GM21786 (cell line): ENCODE measurements around the gene COL6A5.
"Not testable (repeated sequence)": the region's sequence is repeated elsewhere in the genome, so short reads cannot be mapped to it uniquely, and the experiment has no call there.

Experiments
- ATAC-seq: cut with Tn5 transposase; IDR thresholded peaks from one replicate; pipeline ENCODE4 v1.9.1; 2021; ENCODE audit not compliant: unreplicated experiment

The COL6A5 gene

DNA sequence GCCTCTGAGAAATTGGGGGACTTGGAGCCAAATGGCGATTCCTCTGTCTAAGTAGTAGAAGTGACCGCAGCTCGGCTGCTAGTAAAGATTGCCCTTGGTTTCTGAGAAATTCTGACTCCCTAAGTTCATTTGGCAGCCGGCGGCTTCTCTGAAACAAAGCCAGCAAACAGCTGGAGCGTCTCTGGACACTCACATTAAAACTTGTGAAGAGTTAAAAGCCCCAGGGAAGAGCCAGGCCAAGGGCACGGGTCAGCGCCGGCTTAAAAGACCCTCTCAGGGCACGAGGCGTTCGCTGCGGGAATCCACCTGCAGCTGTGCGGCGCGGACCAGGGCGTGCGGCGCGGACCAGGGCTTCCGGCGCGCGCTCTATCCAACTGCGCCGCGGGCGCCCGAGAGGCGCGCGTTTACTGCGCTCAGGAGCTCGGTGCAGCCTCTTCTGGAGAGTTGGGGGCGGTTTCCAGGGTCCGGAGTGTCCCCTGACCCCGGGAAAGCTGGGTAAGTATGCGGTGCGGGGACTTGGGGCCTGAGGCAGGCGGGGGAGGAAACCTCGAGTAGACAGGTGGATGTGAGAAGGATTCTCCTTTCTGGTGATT is at the start of gene COL6A5:
Gene COL6A5, plus strand, starts transcription at position 186 of the 593 bp plus-strand sequence. CDS start 27,967 bp downstream, outside the sequence.
- ATAC-seq, result no peak

DNA sequence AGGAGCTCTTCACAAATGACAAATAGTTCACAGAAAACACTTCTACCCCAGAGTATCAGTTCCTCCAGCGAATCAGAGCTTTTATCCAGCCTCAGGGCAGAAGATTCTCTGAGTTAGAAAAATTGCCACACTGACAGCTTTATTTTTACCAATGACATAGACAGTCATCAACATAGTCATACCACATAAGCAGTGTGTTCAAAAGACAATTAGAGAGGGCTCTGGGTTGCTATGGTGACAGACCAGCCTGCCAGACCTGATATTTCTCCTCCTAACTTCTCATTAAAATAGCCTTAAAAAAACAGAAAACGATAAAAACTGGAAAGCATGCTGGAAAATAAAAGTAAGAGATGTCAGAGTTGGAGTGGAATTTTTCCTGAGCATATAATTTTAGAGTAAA is 45.9 kb upstream of the COL6A5 start:
- ATAC-seq, result no peak

DNA sequence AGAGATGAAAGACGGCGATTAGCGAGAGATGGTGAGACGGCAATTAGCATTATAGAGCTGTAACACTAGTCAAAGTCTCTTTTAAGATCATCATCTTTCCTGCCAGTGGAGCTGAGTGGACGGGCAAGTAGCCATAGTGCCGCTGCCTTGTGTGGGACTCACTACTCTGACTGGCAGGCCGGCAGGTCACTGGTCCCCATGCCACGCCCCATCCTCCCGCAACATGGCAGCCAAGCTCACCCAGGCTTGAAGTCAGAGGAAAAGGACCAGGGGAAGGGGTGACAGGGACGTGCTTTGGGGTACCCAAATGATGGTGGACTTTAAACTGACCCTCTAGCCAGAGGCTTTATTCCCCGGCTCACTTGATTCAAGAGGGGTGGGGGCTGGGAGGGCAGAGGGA is 44.6 kb upstream of the COL6A5 start:
- ATAC-seq, result no peak

DNA sequence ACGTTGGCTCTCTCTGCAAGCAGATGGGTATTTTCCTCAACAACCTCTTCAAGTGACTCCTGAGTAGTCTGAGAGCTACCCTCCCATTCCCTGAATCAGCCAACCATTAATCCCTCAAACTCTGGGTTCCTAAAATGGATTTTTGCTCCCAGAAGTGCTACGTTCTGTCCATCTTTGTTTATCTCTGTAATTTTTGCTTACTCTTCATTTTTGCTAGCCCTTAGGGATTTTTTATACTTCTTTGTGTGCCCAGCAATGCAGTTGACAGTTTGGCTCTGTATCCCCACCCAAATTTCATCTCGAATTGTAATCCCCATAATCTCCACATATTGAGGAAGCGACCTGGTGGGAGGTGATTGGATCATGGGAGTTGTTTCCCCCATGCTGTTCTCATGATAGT is 35.4 kb upstream of the COL6A5 start:
- no peak for ATAC-seq

DNA sequence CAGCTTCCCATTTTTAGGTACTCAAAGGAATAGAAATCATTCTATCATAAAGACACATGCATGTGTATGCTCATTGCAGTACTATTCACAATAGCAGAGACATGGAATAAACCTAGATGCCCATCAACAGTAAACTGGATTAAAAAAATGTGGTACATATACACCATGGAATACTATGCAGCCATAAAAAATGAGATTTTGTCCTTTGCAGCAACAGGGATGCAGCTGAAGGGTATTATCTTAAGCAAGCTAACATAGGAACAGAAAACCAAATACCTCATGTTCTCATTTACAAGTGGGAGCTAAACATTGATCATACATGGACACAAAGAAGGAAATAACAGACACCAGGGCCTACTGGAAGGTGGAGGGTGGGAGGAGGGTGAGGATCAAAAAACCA is 33.1 kb upstream of the COL6A5 start:
- ATAC-seq, result no peak

GRCh38 chr3:130316169-130316568 is 29.3 kb upstream of the COL6A5 start:
- ATAC-seq, result no peak

DNA sequence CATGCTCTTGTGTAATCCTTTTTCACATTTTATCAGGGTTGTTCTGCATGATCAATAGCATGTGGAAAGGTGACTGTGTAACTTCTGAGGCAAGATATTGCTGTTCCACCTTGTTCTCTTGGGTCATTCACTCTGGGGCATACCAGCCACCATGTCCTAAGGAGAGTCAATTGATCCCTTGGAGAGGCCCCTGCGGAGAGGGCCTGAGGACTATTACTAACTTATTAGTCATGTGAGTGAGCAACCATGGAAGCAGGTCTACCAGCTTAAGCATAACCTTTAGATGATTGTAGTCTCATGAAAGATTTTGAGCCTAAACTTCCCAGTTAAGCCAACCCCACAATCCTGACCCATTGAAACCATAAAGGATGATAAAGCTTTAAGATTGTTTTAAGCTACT is 22.0 kb upstream of the COL6A5 start:
- no peak for ATAC-seq

GRCh38 chr3:130340766-130341165 is 4.7 kb upstream of the COL6A5 start:
- no peak for ATAC-seq

GRCh38 chr3:130341388-130341787 is 4.1 kb upstream of the COL6A5 start:
- ATAC-seq, result no peak

- ATAC-seq, result no peak
Measured at GRCh38 chr3:130341882-130342281, 3.6 kb upstream of the COL6A5 start.

- ATAC-seq, result no peak
Measured at GRCh38 chr3:130342821-130343661, 2.4 kb upstream of the COL6A5 start.

GRCh38 chr3:130348258-130348657 is 2.8 kb downstream of the COL6A5 start:
- ATAC-seq, result not testable (repeated sequence)

GRCh38 chr3:130354430-130354829 is 9.0 kb downstream of the COL6A5 start:
- ATAC-seq, result no peak

- no peak for ATAC-seq
Measured at GRCh38 chr3:130374033-130374432, 28.6 kb downstream of the COL6A5 start.

DNA sequence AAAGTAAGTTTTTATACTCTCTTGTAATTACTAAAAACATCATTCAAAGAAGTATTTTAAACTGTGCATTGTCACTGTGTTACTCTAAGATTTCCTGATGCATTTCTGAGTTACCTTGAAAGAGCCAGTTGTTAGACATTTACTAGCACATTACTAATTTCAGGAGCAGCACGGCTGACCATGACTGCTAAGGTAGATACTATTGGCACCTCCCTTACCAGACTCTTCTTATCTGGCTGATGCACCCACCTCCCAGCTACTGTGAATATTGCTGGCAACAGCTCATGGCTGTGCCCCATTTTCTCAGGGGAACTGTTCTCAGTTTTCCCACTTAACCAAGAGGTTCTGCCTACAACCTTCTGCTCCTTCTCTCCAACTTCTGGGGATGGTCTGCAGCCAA is 29.4 kb downstream of the COL6A5 start:
- ATAC-seq, result no peak

GRCh38 chr3:130377960-130378676 is 32.6 kb downstream of the COL6A5 start:
- ATAC-seq, result no peak

DNA sequence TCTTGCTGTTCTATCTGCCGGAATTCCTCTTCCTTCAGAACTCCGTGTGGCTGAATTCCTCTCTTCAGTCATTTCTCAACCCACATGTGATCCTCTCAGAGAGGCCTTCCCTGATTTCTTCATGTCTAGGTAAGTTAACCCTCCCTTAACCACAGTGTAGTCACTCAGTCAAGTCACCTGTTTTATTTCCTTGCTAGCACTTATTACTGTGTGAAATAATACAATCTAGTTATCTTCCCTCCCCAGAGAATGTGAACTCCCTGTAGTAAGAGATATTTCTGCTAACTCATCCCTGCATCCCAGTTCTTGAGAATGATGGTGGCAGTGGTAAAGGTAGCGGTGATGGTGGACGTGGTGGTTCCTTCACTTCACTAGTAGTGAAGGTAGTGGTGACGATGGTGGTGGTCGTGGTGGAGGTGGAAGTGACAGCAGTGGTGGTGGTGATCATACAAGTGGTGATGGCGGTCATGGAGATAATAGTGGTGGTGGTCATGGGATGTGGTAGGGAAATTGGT is 33.3 kb downstream of the COL6A5 start:
- ATAC-seq, result no peak

DNA sequence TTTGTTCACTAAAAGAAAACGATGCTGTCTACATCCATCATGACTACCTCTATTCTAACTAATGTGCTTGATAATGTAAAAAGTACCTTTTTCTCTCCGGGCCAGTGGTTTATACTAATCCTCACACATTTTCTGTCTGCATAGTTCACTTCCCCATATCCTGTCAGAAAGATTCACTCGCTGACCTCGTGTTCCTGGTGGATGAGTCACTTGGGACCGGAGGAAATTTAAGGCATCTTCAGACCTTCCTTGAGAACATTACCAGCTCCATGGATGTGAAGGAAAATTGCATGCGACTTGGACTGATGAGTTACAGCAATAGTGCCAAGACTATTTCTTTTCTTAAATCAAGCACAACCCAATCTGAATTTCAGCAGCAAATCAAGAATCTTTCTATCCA is 33.8 kb downstream of the COL6A5 start:
- ATAC-seq, result no peak

GRCh38 chr3:130380398-130380797 is 34.9 kb downstream of the COL6A5 start:
- no peak for ATAC-seq

DNA sequence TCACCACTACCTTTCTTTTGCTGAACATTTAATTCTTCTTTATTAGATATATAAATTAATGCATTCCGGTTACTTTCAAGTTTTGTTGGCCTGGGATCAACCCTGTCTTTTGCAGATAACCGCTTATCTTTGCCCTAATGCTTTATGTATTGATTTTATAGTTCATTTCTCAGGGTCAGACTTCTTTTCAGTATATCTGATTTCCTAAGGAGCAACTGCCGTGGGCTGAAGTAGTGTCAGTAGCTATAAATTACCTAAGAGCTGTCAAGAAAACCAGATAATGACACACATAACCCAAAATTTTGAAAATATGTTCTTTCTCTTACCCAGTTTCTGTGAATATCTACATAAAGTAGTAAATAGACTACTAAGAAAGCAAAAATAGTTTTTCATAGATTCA is 38.0 kb downstream of the COL6A5 start:
- ATAC-seq, result no peak

GRCh38 chr3:130384476-130385025 is 39.1 kb downstream of the COL6A5 start:
- ATAC-seq, result no peak
